NCI-H2196 (cell line): ENCODE measurements around the gene ZNF280A.
"Not testable (repeated sequence)": the region's sequence is repeated elsewhere in the genome, so short reads cannot be mapped to it uniquely, and the experiment has no call there.

Experiments used
- DNase-seq: peaks from one replicate; lab custom pipeline; 2025; ENCODE audit not compliant: unreplicated experiment; lab: John Stamatoyannopoulos, UW

ZNF280A gene

GRCh38 chr22:22546490-22546889, 26.4 kb upstream of the ZNF280A start:
- no peak for DNase-seq

GRCh38 chr22:22545084-22545483, 25.0 kb upstream of the ZNF280A start:
- no peak for DNase-seq

GRCh38 chr22:22538226-22538989, 18.3 kb upstream of the ZNF280A start:
- DNase-seq: no peak

- no peak for DNase-seq
Measured at GRCh38 chr22:22536916-22537315, 16.8 kb upstream of the ZNF280A start.

GRCh38 chr22:22536515-22536914, 16.4 kb upstream of the ZNF280A start:
- DNase-seq: no peak

- DNase-seq: no peak
Measured at GRCh38 chr22:22535662-22536061, 15.6 kb upstream of the ZNF280A start.

- DNase-seq: no peak
Measured at GRCh38 chr22:22534604-22535415, 14.7 kb upstream of the ZNF280A start.

GRCh38 chr22:22533863-22534262, 13.8 kb upstream of the ZNF280A start:
- DNase-seq: no peak

- DNase-seq: no peak
Measured at GRCh38 chr22:22533417-22533816, 13.3 kb upstream of the ZNF280A start.

GRCh38 chr22:22532547-22533071, 12.5 kb upstream of the ZNF280A start:
- not testable (repeated sequence) for DNase-seq

GRCh38 chr22:22531770-22532546, 11.9 kb upstream of the ZNF280A start:
- no peak for DNase-seq

- DNase-seq: no peak
Measured at GRCh38 chr22:22528780-22529179, 8.7 kb upstream of the ZNF280A start.

- DNase-seq: no peak
Measured at GRCh38 chr22:22527312-22527711, 7.2 kb upstream of the ZNF280A start.

GRCh38 chr22:22526125-22526912, 6.2 kb upstream of the ZNF280A start:
- DNase-seq: no peak

GRCh38 chr22:22523494-22523893, 3.4 kb upstream of the ZNF280A start:
- DNase-seq: no peak

GRCh38 chr22:22521631-22522030, 1.6 kb upstream of the ZNF280A start:
- DNase-seq: no peak

- no peak for DNase-seq
Measured at GRCh38 chr22:22520667-22521602, 865 bp upstream of the ZNF280A start.

- DNase-seq: no peak
Measured at GRCh38 chr22:22519591-22519990, 479 bp downstream of the ZNF280A start.

- no peak for DNase-seq
Measured at GRCh38 chr22:22516992-22517391, 3.1 kb downstream of the ZNF280A start.
